ENCODE data around the gene VPS16. TPM values are rescaled to one million over a fixed set of nuclear protein-coding genes. Genes with fewer than 3 reads are reported as not detected.
"Not testable (repeated sequence)": the region's sequence is repeated elsewhere in the genome, so short reads cannot be mapped to it uniquely, and the experiment has no call there.

VPS16 gene
- total RNA-seq, 1 experiment from 2014 or later, result 24.1 TPM

- DNase-seq (ENCODE audit: extremely low read depth, low read depth), result no peak
Observed at GRCh38 chr20:2806351-2806701, 34.2 kb upstream of the VPS16 start.

- DNase-seq (ENCODE audit: extremely low read depth, low read depth), result no peak
Observed at GRCh38 chr20:2807019-2807418, 33.5 kb upstream of the VPS16 start.

- not testable (repeated sequence) for DNase-seq (ENCODE audit: extremely low read depth, low read depth)
Observed at GRCh38 chr20:2807929-2808328, 32.6 kb upstream of the VPS16 start.

- DNase-seq (ENCODE audit: extremely low read depth, low read depth), result no peak
Observed at GRCh38 chr20:2809690-2810089, 30.9 kb upstream of the VPS16 start.

DNA sequence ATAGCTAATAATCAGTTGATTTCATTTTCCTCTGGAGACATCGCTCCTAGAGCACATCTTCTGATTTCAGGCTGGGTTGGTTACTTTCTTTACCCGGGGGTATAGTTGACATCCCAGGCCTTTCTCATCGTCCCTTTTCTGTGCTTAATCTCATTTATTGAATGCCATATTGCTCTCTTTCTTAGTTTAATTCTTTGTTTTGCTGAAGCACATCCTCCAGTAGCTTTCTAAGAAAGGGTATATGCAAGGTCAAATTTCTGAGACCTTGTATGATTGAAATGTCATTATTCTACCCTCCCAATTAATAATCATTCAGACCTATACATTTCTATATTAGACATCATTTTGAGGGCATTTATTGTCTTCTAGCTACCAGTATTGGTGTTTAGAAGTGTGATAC is 28.4 kb upstream of the VPS16 start:
- DNase-seq (ENCODE audit: extremely low read depth, low read depth), result no peak

DNA sequence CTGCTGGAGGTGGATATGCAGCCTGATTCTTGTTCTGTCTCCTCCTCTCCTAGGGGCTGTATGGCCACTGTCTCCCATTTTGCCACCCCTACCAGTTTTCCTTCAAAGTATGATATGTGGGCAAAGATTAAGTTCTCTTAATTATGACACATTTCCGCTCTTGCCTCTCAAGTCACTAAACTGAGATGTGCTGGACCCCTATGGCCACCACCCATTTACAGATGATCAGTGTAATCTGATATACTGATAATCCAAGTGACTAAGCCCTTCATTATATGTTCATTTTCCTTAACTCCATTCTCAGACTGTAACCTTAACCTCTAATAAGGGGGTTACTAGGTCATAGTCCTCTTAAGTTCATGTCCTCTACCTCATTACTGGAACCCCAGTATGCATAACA is 26.5 kb upstream of the VPS16 start:
- no peak for DNase-seq (ENCODE audit: extremely low read depth, low read depth)

GRCh38 chr20:2814587-2815051 is 25.9 kb upstream of the VPS16 start, which contains the start of gene C20orf141:
Gene C20orf141, plus strand, starts transcription at chr20:2814987. Its CDS starts 198 bp downstream, at chr20:2815185.
- peak; percentile 76 for DNase-seq (ENCODE audit: extremely low read depth, low read depth)

GRCh38 chr20:2815242-2815900 is 25.2 kb upstream of the VPS16 start:
- DNase-seq (ENCODE audit: extremely low read depth, low read depth), result no peak

GRCh38 chr20:2816030-2816582 is 24.4 kb upstream of the VPS16 start, which contains the start of gene TMEM239:
Gene TMEM239, plus strand, starts transcription at chr20:2816364. Its CDS starts 191 bp downstream, at chr20:2816555.
- no peak for DNase-seq (ENCODE audit: extremely low read depth, low read depth)

GRCh38 chr20:2816583-2817340 is 23.8 kb upstream of the VPS16 start:
- DNase-seq (ENCODE audit: extremely low read depth, low read depth), result no peak

DNA sequence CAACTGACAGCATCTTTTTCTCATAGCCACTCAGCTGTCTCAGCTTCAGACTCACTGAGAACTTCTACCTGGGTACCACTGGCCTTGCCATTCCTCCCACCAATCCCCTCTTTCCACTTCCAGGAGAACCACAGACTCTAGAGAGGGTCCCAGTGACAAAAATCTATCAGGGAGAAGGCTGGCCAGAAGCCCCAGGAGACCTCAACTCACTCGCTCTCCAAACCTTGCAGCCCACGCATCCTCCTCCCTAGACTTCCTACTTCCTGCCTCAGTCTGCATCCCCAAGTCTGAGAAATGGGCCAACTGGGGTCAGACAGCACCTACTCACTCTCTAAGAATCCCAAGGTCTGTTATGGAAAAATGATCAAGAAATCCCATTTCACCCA is 23.2 kb upstream of the VPS16 start:
- no peak for DNase-seq (ENCODE audit: extremely low read depth, low read depth)

DNA sequence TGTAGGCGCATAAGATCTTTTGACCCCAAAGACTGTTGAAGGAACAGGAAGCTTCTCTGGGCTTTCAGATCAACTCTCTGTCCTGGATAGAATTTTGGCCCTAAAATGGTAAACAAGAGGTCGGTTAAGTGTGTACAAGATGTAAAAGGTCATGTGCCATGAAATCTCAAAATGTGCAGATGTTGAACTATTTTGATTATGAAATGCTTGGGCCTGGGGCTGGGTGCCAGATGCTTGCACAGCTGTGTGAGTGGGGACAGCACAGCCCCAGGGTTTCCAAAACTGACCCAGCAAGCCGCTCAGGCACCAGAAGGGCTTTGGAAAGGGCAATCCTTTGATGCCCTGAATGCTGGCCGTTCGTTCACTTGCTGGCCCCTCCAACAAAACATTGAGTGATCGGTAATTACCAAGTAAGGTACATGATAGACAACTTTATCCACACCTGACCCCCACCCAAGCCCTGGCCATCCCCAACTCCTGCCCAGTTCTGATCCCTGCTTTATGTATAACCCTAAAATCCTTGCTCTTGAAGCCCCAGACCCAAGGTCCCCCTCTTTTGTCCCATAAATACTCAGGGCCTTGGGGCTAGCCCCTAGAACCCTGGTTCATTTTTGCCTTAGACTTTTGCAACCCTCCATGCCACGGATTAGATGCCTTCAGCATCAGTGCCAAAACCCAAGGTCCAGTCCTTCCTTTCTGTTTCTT is 22.5 kb upstream of the VPS16 start:
- no peak for DNase-seq (ENCODE audit: extremely low read depth, low read depth)

DNA sequence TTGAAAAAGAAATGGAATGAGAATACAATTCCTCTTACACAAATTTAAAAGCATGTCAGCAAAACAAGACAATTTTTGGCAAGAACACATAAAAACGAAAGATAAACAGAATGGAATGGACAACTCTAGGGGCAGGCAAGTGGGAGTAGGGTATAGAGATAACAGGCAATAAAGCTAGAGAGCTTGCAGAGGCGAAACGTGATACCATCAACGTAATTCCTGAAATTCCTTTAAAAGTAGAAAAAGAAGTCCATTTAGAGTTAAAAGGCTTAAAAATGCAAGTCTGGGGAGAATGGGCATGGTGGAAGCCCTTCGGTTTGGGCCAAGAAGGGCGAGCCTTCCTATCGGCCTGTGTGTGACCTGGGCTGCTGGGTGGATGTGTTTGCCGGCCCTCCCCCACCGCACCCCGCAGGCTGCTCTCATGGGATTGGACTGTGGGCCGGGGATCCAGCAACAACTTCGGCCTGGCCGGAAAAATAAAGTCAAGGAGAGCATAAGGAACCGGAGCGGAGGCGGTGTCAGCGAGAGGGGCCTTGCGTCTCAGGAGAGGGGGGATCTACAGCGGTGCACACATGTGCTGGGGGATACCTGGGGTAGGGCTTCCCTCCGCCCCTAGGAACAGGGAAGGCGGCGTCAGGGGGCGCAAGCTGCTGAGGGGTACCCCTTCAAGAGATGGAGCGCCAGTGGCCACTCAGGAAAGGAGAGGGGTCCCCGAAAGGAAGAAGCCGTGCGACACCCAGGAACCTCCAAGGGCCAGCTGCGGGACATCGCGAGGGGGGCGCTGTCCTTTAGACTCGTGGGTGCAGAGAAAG is 20.3 kb upstream of the VPS16 start:
- DNase-seq (ENCODE audit: extremely low read depth, low read depth), result no peak

DNA sequence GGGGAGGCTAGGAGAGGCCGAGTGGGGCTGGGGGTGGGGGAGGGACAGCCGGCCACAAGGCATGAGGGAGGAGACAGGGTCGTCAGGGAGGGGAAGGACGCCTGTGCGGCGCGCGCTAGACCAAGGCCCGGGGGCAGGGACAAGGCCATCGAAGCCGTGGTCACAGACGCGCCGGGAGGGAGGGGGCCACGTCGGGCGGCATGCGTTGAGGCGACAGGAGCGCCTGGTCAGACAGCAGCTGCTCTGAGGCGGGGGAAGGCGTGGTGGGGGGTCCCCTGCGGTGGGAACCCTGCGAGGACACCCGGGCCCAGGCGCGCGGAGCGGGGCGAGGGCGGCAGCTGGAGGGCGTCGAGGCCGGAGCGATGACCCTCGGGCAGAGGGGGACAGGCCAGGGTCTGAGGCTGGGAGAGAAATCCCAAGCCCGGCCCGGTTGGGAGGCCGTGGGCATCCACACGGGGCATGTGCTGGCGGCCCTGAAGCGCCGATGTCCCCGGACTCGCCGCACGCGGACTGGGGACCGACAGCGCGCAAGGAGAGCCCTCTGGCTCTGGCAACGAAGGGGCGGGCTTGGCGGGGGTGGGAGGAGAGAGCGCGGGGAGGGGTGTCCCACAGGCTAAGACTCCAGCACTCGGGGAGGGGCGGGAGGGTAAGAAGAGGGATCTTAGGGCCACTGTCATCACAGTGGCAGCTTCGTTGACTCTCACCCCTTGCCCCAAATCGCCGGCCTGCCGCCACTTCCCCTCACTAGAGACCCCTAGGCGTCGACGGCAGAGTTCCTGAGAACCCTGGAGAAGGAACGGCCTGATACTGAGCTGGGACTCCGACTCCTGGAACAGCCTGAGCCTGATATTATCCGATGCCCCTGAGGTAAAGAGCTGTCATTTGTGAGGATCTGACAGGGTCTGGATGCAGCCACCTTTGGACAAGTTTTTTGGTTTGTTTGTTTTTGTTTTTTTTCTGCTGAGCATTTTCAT is 19.4 kb upstream of the VPS16 start:
- DNase-seq (ENCODE audit: extremely low read depth, low read depth), result no peak

GRCh38 chr20:2822073-2822472 is 18.5 kb upstream of the VPS16 start:
- DNase-seq (ENCODE audit: extremely low read depth, low read depth), result no peak

DNA sequence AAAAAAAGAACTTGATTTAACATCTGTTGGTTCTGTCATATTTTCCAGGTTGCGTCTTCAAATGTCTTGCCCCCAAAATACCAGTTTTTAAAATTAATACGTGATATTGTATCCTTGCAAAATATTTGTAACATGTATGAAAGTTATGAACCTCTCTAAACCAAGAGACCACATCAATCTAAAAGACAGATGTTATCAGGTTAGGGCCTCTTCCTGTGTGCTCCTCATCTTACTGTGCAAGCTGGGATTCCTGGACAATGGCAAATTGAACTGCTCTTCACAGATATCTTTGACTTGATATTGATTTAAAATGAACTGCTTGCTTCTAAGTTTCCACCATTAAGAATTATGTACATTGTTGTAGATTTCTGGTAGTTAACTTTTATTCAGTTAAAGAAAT is 14.8 kb upstream of the VPS16 start:
- DNase-seq (ENCODE audit: extremely low read depth, low read depth), result no peak

DNA sequence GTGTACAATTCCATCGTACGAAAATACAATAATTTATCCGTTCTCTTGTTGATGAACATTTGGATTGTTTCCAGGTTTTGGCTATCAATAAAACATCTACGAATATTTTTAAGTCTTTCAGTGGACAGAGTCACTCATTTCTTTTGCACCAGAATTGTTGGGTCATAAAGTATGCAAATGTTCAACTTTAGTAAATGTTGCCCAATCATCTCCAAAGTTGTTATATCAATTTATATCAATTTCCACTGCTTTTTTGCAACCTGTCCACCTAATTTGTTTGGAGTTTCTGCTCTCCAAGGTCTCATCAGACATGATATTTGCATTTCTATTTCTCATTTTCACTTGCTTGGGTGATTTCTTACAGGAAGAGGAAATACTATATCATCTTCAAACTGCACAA is 13.9 kb upstream of the VPS16 start:
- no peak for DNase-seq (ENCODE audit: extremely low read depth, low read depth)

- DNase-seq (ENCODE audit: extremely low read depth, low read depth), result no peak
Observed at GRCh38 chr20:2829376-2829775, 11.2 kb upstream of the VPS16 start.

DNA sequence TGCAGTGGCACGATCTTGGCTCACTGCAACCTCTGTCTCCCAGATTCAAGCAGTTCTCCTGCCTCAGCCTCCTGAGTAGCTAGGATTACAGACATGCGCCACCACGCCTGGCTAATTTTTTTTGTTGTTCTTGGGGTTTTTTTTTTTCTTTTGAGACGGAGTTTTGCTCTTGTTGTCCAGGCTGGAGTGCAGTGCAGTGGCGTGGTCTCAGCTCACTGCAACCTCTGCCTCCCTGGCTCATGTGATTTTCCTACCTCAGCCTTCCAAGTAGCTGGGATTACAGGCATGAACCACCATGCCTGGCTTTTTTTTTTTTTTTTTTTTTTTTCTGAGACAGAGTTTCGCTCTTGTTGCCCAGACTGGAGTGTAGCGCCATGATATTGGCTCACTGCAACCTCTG is 9.3 kb upstream of the VPS16 start:
- DNase-seq (ENCODE audit: extremely low read depth, low read depth), result not testable (repeated sequence)
